Measurements from ENCODE around the gene APH1B.
"Not testable (repeated sequence)": the region's sequence is repeated elsewhere in the genome, so short reads cannot be mapped to it uniquely, and the experiment has no call there.

Gene APH1B

DNA sequence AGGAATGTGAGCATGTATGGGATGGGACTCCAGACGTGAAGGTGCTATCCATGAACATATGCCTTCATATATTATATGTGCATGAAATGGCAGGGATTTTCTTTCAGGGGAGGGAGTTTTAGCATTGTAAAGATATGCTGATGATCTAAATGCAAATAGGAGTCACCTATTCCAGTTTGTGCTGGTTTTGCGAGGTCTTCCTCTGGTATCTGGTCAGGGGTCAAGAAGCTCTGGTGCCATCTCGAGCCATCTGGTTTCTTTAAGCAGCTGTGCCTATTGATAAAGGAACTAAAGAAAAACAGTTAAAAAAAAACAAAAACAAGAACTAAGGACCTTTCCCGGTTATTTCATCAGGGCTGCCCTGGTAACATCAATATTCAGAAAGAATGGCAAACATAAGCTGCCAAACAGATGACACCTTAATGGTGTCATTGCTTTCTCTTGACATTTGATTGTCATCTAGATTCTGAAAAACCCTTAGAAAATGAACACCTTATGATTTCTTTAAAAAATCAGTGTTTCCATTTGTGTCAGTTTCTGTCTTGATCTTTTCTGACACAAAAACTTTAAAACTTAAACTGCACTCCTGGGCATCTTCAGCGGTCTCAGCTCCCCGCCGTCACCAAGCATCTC is 22.7 kb downstream of the APH1B start:
- DNase-seq = no peak

DNA sequence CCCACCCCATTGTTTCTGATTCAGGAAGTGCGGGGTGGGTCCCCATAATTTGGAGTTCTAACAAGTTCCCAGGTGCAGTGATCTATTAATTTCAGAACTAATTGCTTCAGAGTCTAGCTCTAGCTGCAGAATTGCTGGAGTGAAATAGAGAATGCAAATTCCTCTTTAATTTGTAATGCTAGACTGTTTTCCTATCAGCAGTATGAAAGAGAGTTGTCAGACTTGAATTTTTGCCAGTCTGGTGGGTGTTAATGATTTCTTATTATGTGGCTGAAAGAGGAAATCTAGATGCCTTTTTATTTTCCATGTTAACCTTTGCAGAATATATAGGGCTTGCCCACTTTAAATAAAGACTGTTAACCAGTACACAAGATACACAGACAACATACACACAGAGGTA is 23.7 kb downstream of the APH1B start:
- peak in 2 of 3 experiments; percentile 17 to 69 for DNase-seq

DNA sequence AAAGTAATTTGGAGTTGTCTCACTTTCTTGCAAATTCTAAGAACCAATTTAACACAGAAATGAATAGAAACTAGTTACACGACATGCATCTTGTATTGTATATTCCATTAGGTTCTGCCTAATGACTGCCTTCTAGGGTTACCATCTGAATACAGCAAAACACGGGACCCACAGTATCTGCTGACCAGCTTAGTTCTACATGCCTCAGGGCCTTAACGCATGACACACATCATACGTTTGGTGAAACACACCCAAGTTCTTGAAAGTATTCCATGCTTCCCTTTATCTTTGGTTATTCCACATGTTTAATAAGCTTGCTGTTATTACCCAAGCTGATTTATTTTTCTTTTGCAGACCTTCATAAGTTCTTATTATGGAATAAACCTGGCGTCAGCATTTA is 27.9 kb downstream of the APH1B start:
- no peak for DNase-seq

DNA sequence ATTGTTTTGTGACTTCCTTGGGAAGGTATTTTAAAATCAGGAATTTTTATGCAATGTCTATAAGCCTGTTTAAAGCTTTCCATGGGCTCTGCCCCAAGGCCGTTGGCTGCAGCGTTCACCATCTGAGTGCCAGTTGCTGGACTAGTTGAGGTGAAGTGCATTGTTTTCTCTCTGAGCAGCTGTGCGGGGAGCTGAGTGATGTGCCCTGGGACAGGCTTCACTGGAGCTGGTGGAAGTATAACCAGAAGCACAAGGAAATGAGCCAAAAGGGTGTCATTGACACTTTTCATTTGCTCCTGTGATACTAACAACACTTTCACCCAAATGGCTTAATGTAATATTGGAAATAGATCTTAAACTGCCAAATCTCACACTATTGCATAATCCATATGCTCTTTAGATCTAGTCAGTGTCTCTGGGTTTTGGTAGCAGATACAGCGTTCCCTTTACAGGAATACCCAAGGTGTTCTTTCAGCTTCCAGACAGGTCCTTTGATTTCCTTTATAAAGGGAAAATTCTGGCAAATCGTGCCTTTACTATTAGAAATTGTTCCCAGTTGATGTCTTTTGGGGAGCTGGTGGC is 29.2 kb downstream of the APH1B start:
- DNase-seq = no peak

DNA sequence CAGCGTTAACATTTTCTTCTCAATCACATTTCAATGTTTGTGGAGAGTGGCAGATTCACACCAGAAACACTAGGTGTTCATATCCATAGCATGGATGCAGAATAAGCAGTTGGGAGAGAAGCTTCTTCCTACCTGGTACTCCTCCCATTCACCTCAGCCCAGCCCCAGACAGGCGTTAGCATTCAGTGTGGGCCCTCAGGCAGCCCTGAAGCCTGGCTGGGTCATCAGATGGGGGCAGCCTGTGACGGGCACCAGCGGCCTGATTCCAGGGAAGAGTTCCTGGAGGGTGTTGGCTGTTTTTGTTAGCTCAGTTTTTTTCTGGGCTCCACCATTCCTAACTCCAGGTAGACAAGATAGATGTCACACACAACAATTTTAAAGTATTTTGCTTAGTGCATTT is 31.1 kb downstream of the APH1B start:
- no peak for DNase-seq

DNA sequence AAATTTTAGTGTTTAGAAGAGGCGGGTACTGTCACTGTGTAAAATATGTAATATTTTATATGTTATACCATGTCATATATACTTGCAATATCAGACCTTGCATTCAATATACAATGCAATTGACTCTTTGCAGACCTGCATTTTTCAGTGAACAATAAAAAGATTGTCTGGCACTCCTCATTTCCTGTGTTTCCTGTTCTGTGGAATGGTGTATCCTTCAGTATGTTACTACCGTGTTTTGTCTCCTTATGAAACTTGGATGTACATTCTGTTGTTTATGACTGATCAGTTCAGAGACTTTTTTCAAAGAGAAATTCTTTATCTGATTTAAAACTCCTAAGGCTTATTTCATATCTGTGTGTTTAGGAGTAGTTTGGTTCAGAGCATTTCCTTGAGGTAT is 31.5 kb downstream of the APH1B start:
- DNase-seq = no peak

DNA sequence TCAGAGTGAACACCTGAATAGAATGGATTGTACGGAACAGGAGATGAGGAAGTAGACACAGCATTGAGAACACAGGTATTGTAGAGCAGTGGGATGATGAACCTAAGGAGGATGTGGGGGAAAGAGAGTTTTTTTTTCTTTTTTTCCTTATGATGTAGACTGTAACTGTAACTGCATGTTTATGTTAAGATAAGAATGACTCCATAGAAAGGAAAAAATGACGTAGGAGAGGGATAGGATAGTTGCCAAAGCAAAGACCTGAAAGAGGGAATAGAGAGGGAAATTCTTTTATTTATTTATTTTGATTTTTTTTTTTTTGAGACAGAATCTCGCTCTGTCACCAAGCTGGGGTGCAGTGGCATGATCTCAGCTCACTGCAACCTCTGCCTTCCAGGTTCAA is 33.2 kb downstream of the APH1B start:
- no peak for DNase-seq

DNA sequence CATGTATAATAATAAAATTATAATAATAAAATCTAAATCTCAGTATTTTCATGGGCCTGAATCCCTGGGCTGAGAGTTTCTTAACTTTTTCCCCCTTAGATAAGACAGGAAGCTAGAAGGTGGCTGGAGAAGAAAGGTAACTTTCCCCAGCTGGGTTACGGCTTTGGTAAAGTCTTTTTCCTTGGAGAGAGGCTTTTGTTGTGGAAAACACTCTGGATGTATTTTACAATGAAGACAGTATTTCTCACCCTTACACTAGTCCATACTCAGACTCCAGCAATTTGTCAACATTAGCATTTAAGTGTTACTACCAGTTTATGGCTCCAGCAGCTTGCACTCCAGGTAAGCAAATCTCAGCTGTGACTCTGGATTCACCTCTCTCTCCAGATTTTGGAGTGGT is 34.9 kb downstream of the APH1B start:
- DNase-seq = no peak

DNA sequence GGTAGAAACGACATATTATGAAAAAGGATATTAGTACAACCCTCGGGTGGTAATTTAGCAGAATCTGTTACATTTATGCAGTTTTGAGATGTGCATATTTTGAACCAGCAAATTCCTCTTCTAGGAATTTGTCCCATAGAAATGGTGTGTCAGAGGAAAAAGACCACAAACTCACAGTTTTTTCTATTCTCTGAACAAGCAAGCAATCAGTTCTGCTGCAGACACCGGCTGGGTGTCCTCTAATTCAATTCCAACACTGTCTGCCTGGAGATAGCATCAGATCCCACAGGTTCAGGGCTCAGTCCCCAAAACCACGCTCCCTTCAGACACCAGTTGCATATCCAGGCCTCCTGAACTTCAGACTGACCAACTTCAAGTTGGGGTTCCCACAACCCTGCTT is 36.4 kb downstream of the APH1B start:
- no peak for DNase-seq

DNA sequence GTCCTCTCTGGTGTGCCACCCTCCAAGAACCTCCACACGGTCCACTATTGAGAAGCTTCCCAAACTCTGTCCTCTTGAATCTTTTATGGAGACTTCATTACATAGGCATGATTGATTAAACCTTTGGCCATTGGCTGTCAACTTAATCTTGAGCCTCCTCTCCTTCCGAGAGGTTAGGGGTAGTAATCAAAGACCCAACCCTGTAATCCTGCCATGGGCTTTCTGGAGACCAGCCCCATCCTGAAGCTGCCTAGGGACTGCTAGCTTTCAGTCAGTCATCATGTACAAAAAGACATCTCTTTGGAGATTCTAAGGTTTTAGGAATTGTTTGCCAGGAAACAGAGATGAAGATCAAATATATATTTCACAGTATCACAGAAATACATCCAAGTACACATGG is 37.0 kb downstream of the APH1B start:
- no peak for DNase-seq

DNA sequence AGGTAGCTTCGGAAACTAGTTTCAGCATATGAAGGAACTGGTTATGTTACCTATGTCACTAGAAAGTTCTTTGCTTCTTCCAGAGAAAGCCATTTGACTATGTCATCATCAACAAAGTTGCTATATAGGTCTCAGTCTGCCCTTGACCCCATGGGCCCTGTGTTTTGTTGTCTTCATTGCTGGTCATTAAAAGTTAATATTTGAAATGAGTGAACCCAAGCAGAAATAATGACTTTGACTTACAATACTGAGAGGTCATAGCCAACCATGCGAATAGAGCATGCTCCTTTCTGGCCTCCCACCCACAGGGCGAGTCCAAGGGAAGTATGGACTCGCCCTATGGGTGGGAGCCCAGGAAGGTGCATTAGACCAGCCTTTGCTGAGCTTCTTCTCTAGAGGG is 40.9 kb downstream of the APH1B start:
- DNase-seq = no peak

DNA sequence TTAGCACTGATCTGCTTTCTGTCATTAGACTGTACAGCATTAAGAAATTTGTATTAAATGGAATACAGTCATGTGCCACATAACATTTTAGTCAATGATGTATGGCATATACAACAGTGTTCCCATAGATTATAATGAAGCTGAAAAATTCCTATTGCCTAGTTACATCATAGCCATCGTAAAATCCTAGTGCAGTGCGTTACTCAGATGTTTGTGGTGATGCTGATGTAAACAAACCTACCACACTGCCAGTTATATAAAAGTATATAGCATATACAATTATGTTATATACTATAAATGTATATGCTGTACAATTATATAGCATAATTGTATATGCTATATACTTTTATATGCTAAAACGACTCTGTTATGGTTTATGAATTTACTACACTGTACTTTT is 41.7 kb downstream of the APH1B start:
- DNase-seq = no peak

DNA sequence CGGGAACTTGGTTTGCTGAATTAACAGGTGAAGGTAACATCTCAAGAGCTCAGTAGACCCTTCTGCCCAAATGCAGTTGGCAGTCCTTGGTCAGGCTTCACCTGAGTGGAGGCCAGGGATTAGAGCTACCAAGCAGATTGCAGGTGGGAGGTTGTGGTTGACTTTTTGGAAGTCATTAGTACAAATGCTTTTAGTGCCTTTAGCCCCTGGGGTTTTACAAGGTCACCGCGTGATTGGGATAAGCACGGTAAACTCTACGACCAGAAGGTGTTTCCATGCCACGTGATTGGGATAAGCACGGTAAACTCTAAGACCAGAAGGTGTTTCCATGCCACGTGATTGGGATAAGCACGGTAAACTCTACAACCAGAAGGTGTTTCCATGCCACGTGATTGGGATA is 43.0 kb downstream of the APH1B start:
- DNase-seq = not testable (repeated sequence)

DNA sequence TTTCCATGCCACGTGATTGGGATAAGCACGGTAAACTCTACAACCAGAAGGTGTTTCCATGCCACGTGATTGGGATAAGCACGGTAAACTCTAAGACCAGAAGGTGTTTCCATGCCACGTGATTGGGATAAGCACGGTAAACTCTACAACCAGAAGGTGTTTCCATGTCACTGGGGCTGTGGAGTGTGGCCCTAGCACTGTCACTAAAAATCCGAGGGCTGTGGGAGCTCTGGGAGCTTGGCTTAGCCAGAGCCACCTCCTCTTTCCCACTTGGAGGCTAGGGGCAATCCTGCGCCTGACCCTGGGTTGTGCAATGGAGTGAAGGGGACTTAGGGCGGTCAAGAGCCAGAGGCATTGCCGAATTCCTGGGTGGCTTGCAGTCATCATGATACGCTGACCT is 43.6 kb downstream of the APH1B start:
- not testable (repeated sequence) for DNase-seq

DNA sequence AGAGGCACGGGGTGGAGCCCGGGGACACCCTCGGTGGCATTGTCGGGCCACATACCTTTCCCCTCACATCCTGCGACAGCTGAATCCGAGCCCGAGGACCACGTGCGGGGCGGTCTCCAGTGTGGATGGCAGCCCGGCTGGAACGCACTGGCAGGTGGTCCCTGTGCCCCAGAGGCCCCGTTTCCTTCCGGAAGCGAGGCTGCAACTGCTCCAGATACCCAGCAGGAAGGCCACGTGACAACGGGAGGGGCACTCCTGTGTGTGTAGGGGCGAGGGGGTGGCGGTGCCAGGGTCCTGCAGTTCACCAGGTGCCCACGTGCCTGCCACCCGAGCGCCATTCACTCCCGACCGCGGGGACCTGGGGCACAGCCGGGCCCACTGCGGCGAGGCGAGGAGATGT is 44.1 kb downstream of the APH1B start:
- no peak for DNase-seq

DNA sequence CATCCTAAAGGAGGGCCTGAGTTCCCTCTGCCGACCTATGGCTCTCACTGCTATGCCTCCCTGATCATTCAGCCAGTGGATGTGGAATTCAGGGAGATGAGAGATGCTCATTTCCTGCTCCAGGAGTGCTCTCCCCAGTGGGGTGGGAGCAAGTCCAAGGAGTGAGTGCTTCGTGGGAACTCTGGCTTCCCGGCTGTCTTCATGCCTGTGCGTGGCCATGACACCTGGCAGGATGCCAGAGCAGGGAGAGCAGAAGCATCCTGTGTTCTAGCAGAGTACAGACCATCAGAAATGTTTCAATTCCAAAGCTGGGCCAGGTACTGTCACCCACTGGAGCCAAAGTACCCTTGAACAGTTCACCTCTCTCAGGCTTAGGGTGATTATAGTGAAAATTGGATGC is 45.1 kb downstream of the APH1B start:
- peak; percentile 2 to 37 (median 13) for DNase-seq

DNA sequence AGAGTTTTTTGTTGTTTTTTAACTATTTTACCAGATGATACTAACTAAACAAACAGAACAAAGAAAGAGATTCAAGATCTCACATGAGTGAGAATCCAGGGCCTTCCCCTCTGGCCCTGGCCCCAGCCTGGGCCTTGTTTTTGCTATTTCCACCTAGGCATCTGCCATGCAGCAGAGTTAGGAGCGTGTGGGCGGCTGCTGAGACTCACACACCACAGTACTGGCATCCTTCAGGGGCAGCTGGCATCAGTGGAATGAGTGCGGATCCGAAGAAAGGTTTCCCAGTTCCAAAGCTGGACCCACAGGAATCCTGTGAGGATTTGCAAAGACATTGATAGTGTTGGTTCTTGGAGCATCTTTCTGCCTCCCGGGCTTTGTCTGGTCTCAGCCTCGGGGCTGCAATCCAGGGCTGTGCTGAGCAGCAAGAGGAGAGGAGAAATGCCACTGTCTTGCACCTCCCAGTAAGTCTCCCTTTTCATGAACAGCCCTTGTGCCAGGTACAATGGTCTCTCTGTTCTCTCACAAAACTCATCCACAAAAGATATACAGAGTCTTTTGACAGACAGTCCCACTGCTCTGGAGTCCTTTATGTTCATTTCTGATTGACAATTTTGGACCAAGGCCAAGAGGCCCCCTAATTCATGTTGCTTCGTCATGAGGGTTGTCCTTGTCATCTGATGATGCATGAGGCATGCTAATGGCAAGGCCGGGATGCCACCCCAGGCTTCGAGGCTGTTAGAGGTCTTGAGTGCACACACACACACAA is 46.6 kb downstream of the APH1B start:
- peak in 1 of 3 experiments; percentile 13 for DNase-seq

DNA sequence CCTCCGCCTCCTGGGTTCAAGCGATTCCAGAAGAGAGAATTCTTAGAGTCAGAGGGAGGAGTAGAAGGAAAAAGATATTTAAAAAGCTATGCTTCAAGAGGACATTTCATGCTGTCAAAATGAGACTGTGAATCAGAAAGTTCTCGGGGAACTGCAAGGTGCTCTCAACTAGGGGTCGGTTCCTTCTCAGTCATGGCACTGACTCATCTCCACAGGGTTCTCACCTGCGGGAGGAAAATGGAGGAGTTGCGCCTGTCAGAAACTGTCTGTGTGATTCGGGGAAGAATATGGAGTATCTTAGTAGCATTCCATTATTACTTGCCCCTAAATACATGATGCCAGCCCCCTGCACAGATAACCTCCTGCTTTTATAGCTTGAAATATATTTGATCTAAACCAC is 47.4 kb downstream of the APH1B start:
- no peak for DNase-seq

DNA sequence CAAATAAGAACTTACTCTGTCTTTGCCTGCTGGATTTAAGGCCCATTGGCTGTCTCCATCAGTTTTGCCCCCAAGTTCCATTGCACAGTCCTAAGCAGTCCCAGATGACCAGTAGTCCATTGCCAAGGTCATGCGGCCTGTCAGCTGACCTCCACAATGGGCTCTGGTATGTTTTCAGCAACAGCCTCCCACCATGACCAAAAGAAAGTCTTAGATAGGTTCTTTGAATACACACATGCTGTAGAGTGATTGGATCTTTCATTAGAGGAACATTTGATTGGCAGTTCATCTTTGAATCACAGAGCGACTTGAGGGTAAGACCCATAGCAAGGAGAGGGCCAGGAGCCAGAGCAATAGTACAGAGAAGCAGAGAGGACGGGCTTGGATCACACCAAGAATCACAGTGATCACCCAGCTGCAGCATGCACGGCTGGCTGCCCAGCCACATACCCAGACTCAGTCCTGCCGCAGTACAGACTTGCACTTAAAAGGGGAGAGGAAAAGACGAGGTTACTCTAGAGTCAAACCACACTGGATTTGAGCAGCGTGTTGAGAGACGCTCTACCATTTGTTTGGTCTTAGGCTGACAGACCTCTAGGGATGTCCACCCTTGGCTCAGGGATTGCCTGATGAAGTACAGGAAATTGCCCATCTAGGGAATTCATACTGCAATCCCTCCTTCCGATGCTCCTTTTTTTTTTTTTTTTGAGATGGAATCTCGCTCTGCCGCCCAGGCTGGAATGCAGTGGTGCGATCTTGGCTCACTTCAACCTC is 50.4 kb downstream of the APH1B start:
- no peak for DNase-seq

DNA sequence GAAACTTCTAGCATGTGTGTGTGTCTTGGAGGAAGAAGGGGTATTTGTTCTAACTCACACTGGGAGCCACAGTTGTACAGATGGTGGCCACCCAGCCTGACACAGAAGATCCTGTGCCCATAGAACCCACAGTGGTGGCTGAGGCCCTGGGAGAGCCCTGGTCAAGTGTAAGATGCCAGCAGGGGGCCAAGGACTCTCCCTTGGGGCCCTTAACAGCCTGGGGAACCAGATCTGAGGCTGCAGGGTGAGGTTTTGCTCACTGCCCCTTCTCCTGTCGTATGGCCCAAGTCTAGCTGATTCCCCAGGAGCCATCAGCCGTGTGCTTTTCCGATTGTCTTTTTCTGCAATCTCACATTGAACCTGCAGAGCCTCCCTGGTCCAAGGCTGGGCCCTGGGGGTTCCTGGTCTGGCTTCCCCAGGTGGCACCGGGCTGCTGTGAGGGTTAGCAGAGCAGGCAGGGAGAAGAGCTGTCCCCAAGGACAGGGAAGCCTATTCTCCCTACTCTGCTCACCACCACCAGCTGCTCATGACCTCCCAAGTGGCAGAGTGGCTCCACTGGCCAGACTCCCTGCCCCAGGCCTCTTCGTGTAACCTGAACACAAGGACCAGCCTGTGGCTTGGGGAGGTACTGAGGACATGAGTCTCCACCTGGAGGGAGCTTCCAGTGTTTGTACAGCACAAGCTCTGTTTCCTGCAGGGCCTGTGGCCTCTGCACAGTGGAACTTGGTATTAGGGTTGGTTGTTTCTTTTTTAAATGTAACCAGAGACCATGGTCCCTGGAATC is 52.4 kb downstream of the APH1B start:
- no peak for DNase-seq

DNA sequence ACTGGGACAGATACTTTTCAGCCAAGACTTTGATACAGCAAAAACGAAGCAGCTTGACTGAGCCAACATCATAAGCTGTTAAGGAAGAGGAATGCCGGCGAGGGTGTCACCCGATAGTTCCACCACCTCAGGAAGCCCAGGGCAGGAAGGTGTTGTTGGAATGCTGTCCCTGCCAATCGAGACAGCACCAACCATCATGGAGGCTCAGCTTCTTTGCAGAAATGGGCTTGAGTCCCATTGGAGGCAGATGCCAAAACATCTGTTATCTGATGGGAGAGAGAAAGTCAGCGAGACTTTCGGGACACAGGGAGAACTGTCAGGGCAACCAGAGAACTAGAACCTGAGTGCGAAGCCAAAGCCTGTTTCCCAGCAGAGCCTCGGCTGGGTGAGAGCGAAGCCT is 53.5 kb downstream of the APH1B start:
- no peak for DNase-seq

DNA sequence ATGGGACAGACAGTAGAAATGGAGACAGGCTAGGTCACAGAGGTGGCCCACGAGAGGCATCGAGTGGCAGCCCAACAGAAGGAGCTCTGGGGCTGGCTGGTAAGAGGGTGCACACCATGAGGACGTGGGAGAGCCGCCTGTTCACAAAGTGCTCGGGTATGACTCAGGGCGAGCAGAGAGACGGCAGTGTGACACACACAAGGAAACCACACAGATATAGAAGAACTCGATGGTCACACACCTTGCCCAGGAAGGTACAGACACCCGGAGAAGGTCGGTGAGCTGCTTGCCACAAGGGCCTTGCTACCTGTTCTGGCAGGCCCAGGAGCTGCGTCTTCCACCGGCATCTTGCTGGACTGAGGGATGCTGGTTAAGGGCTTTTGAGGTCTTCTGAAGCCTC is 54.1 kb downstream of the APH1B start:
- DNase-seq = no peak
